ENCODE results near the gene KLK4.

The KLK4 gene

GRCh38 chr19:50870417-50871089 lies 40.6 kb downstream of the KLK4 start:
- TF ChIP-seq, protein P1, sequence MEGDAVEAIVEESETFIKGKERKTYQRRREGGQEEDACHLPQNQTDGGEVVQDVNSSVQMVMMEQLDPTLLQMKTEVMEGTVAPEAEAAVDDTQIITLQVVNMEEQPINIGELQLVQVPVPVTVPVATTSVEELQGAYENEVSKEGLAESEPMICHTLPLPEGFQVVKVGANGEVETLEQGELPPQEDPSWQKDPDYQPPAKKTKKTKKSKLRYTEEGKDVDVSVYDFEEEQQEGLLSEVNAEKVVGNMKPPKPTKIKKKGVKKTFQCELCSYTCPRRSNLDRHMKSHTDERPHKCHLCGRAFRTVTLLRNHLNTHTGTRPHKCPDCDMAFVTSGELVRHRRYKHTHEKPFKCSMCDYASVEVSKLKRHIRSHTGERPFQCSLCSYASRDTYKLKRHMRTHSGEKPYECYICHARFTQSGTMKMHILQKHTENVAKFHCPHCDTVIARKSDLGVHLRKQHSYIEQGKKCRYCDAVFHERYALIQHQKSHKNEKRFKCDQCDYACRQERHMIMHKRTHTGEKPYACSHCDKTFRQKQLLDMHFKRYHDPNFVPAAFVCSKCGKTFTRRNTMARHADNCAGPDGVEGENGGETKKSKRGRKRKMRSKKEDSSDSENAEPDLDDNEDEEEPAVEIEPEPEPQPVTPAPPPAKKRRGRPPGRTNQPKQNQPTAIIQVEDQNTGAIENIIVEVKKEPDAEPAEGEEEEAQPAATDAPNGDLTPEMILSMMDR (conservative IDR thresholded peaks at IDR 0.05; ENCODE audit: low read depth, low read length) = no peak
- no peak overlapping the region for H3K4me3 ChIP-seq (ENCODE audit: low read length)
- DNase-seq (ENCODE audit: low read depth) = no peak

GRCh38 chr19:50869479-50869878 lies 41.7 kb downstream of the KLK4 start:
- no peak for DNase-seq (ENCODE audit: low read depth)
- TF ChIP-seq, protein P1 (conservative IDR thresholded peaks at IDR 0.05; ENCODE audit: low read depth, low read length) = no peak
- no peak overlapping the region for H3K4me3 ChIP-seq (ENCODE audit: low read length)

- H3K4me3 ChIP-seq (ENCODE audit: low read length) = no peak overlapping the region
- TF ChIP-seq, protein P1 (conservative IDR thresholded peaks at IDR 0.05; ENCODE audit: low read depth, low read length) = no peak
- DNase-seq (ENCODE audit: low read depth) = no peak
These were observed 49.5 kb downstream of the KLK4 start for GRCh38 chr19:50861496-50862286.

- TF ChIP-seq, protein P1 (conservative IDR thresholded peaks at IDR 0.05; ENCODE audit: low read depth, low read length) = no peak
- H3K4me3 ChIP-seq (ENCODE audit: low read length) = no peak overlapping the region
- no peak for DNase-seq (ENCODE audit: low read depth)
These were observed 50.2 kb downstream of the KLK4 start for GRCh38 chr19:50861010-50861409.

GRCh38 chr19:50859849-50860248 lies 51.3 kb downstream of the KLK4 start:
- TF ChIP-seq, protein P1 (conservative IDR thresholded peaks at IDR 0.05; ENCODE audit: low read depth, low read length) = no peak
- DNase-seq (ENCODE audit: low read depth) = no peak
- no peak overlapping the region for H3K4me3 ChIP-seq (ENCODE audit: low read length)

GRCh38 chr19:50858886-50859285 lies 52.3 kb downstream of the KLK4 start:
- TF ChIP-seq, protein P1 (conservative IDR thresholded peaks at IDR 0.05; ENCODE audit: low read depth, low read length) = no peak
- no peak for DNase-seq (ENCODE audit: low read depth)
- no peak overlapping the region for H3K4me3 ChIP-seq (ENCODE audit: low read length)

DNA sequence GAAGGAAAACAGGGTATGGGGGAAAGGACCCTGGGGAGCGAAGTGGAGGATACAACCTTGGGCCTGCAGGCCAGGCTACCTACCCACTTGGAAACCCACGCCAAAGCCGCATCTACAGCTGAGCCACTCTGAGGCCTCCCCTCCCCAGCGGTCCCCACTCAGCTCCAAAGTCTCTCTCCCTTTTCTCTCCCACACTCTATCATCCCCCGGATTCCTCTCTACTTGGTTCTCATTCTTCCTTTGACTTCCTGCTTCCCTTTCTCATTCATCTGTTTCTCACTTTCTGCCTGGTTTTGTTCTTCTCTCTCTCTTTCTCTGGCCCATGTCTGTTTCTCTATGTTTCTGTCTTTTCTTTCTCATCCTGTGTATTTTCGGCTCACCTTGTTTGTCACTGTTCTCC lies 53.8 kb downstream of the KLK4 start:
- TF ChIP-seq, protein P1 (conservative IDR thresholded peaks at IDR 0.05; ENCODE audit: low read depth, low read length) = no peak
- H3K4me3 ChIP-seq (ENCODE audit: low read length) = no peak overlapping the region
- DNase-seq (ENCODE audit: low read depth) = no peak
